Measurements from ENCODE around the gene AREL1.

Gene AREL1

GRCh38 chr14:74691456-74691855 lies 21.4 kb downstream of the AREL1 start:
- Histone ChIP-seq H3K27ac (peak overlapping the region; percentile 63 to 64), H3K27me3 (no peaks in the 10 kb centered on the region), H3K9me3 (no peaks in the 10 kb centered on the region), H3K4me1 (peaks cover 0 to 49% (median 36%) of the 10 kb centered on the region in 4 donors), H3K36me3 (peaks cover 0 to 29% (median 18%) of the 10 kb centered on the region in 3 donors), H3K4me3 (no peak overlapping the region)
- no peak for DNase-seq
- no peak for TF ChIP-seq CTCF (IDR thresholded peaks at IDR 0.05)
- intact Hi-C loops (cut with DNase I; ENCODE audit: low total_unique reads): no loop called here

GRCh38 chr14:74685921-74686678 lies 26.8 kb downstream of the AREL1 start:
- no peak for TF ChIP-seq CTCF (IDR thresholded peaks at IDR 0.05)
- H3K27me3 ChIP-seq: no peaks in the 10 kb centered on the region
- no peaks in the 10 kb centered on the region for H3K9me3 ChIP-seq
- DNase-seq: no peak
- intact Hi-C loops (cut with DNase I; ENCODE audit: low total_unique reads): no loop called here
- no peak overlapping the region for H3K27ac ChIP-seq
- H3K36me3 ChIP-seq: peaks cover 36 to 72% (median 52%) of the 10 kb centered on the region in 3 donors
- H3K4me3 ChIP-seq: no peak overlapping the region
- peaks cover 0 to 13% (median 11%) of the 10 kb centered on the region in 4 donors for H3K4me1 ChIP-seq

DNA sequence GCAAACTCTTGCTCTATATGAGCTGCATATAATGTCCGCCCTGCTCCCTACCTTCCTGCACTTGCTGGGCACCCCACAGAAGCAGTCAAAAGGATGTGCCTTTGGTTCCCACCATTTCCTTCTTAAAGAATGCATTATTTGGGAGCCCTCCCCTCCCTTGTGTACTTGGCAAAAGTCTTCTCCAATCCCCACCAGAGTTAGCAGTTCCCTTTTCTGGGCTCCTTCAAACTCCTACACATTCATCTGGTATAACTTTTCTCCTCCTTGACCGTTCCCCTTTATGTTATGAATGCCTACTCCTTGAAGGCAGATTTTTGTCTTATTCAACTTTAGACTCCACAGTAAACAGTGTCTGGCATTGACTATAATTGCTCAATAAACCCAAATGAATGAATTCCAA lies 27.8 kb downstream of the AREL1 start:
- no peak for DNase-seq
- Histone ChIP-seq H3K27ac (no peak overlapping the region), H3K36me3 (peaks cover 36 to 73% (median 53%) of the 10 kb centered on the region in 3 donors), H3K4me1 (peaks cover 0 to 2% (median 2%) of the 10 kb centered on the region in 4 donors), H3K27me3 (no peaks in the 10 kb centered on the region), H3K4me3 (no peak overlapping the region), H3K9me3 (no peaks in the 10 kb centered on the region)
- intact Hi-C loops (cut with DNase I; ENCODE audit: low total_unique reads): no loop called here
- no peak for TF ChIP-seq CTCF (IDR thresholded peaks at IDR 0.05)

DNA sequence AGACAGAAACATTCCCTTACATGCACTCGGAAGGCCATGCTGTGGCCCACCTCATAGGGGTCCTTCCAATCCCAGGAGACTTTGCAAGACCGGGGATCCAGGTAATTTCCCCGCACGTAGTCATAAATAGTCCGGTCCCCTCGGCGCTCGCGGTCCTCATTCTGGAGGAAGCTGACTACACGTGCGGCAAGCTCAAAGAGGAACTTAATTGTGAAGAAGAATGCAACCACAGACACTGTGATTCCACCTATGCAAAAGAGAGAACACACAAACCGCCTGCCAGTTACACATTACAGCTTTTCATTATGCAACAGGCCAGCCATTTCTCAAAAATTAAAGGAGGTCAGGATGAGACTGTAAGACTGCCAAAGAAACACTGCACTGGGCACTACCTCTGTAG lies 28.4 kb downstream of the AREL1 start:
- Histone ChIP-seq H3K27me3 (no peaks in the 10 kb centered on the region), H3K36me3 (peaks cover 36 to 74% (median 53%) of the 10 kb centered on the region in 3 donors), H3K4me3 (no peak overlapping the region), H3K4me1 (peaks cover 0 to 2% (median 0%) of the 10 kb centered on the region in 4 donors), H3K9me3 (no peaks in the 10 kb centered on the region), H3K27ac (no peak overlapping the region)
- DNase-seq: no peak
- no peak for TF ChIP-seq CTCF (IDR thresholded peaks at IDR 0.05)
- intact Hi-C loops (cut with DNase I; ENCODE audit: low total_unique reads): no loop called here

- no peak overlapping the region for H3K4me3 ChIP-seq
- no peak overlapping the region for H3K27ac ChIP-seq
- no peaks in the 10 kb centered on the region for H3K27me3 ChIP-seq
- H3K36me3 ChIP-seq: peaks cover 36 to 80% (median 49%) of the 10 kb centered on the region in 3 donors
- peaks cover 0 to 2% (median 0%) of the 10 kb centered on the region in 4 donors for H3K4me1 ChIP-seq
- TF ChIP-seq CTCF (IDR thresholded peaks at IDR 0.05): no peak
- intact Hi-C loops (cut with DNase I; ENCODE audit: low total_unique reads): no loop called here
- no peaks in the 10 kb centered on the region for H3K9me3 ChIP-seq
- no peak for DNase-seq
Measured at GRCh38 chr14:74683406-74683805, 29.5 kb downstream of the AREL1 start.
